ENCODE data around the gene TBKBP1.

The TBKBP1 gene

DNA sequence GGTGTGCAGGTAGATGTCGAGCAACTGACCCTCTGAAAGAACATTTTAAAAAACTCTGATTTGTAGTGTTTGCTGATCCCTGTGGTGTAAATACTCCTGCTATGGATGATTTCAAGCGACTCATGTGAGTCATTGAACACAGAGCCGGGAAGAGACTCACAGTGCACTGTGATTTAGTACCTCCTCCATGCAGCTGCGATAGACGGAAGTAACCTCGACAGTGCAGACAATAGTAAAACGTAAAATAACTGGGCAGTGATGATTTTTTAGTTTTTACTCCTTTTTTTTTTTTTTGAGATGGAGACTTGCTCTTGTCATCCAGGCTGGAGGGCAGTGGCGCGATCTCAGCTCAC lies 47.8 kb downstream of the TBKBP1 start:
- H3K27ac ChIP-seq: no peak overlapping the region
- H3K36me3 ChIP-seq (ENCODE audit: control insufficient read depth, insufficient read depth, low read length): no peaks in the 10 kb centered on the region
- no peak overlapping the region for H3K4me2 ChIP-seq (ENCODE audit: low read length)
- no peak overlapping the region for H2AFZ ChIP-seq
- H3K79me2 ChIP-seq: no peaks in the 10 kb centered on the region
- no peaks in the 10 kb centered on the region for H3K27me3 ChIP-seq (ENCODE audit: control insufficient read depth, insufficient read depth, low read length)
- TF ChIP-seq, protein P1, sequence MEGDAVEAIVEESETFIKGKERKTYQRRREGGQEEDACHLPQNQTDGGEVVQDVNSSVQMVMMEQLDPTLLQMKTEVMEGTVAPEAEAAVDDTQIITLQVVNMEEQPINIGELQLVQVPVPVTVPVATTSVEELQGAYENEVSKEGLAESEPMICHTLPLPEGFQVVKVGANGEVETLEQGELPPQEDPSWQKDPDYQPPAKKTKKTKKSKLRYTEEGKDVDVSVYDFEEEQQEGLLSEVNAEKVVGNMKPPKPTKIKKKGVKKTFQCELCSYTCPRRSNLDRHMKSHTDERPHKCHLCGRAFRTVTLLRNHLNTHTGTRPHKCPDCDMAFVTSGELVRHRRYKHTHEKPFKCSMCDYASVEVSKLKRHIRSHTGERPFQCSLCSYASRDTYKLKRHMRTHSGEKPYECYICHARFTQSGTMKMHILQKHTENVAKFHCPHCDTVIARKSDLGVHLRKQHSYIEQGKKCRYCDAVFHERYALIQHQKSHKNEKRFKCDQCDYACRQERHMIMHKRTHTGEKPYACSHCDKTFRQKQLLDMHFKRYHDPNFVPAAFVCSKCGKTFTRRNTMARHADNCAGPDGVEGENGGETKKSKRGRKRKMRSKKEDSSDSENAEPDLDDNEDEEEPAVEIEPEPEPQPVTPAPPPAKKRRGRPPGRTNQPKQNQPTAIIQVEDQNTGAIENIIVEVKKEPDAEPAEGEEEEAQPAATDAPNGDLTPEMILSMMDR (IDR thresholded peaks at IDR 0.05): no peak
- no peaks in the 10 kb centered on the region for H3K9me3 ChIP-seq (ENCODE audit: control insufficient read depth, low read length)
- H3K9ac ChIP-seq: no peak overlapping the region
- H3K4me3 ChIP-seq (ENCODE audit: low read depth, low read length): no peak overlapping the region
- H3K4me1 ChIP-seq: no peaks in the 10 kb centered on the region

GRCh38 chr17:47742319-47743181 lies 48.6 kb downstream of the TBKBP1 start:
- no peaks in the 10 kb centered on the region for H3K27me3 ChIP-seq (ENCODE audit: control insufficient read depth, insufficient read depth, low read length)

DNA sequence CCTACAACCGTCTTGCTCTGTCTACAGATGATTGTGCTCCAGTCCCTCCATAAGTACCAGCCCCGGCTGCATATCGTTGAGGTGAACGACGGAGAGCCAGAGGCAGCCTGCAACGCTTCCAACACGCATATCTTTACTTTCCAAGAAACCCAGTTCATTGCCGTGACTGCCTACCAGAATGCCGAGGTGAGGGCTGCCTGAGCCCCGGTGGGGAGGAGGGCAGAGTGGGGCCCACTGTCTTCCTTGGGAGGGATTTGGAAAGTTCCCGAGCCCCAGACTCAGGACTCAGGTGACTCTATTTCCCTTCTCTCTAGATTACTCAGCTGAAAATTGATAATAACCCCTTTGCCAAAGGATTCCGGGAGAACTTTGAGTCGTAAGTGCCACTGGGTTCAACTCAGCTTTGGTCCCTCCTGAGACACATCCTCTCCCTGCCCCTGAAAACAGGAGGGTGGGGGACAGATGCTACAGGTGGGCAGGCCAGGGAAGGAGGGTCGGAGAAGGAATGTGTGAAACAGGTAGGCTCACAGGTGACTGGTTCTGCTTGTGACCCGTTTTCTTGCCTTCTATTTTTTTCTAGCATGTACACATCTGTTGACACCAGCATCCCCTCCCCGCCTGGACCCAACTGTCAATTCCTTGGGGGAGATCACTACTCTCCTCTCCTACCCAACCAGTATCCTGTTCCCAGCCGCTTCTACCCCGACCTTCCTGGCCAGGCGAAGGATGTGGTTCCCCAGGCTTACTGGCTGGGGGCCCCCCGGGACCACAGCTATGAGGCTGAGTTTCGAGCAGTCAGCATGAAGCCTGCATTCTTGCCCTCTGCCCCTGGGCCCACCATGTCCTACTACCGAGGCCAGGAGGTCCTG lies 50.4 kb downstream of the TBKBP1 start:
- no peak overlapping the region for H3K4me2 ChIP-seq (ENCODE audit: low read length)
- TF ChIP-seq, protein P1 (IDR thresholded peaks at IDR 0.05): no peak
- no peaks in the 10 kb centered on the region for H3K4me1 ChIP-seq
- H3K79me2 ChIP-seq: no peaks in the 10 kb centered on the region
- no peak overlapping the region for H2AFZ ChIP-seq
- H3K36me3 ChIP-seq (ENCODE audit: control insufficient read depth, insufficient read depth, low read length): no peaks in the 10 kb centered on the region
- no peak overlapping the region for H3K27ac ChIP-seq
- H3K9me3 ChIP-seq (ENCODE audit: control insufficient read depth, low read length): no peaks in the 10 kb centered on the region
- H3K27me3 ChIP-seq (ENCODE audit: control insufficient read depth, insufficient read depth, low read length): no peaks in the 10 kb centered on the region
- H3K4me3 ChIP-seq (ENCODE audit: low read depth, low read length): no peak overlapping the region
- no peak overlapping the region for H3K9ac ChIP-seq

More at GRCh38 chr17:47742319-47743181, 48.6 kb downstream of the TBKBP1 start:
- Histone ChIP-seq H3K9ac (no peak overlapping the region), H3K36me3 (ENCODE audit: control insufficient read depth, insufficient read depth, low read length) (no peaks in the 10 kb centered on the region), H3K9me3 (ENCODE audit: control insufficient read depth, low read length) (no peaks in the 10 kb centered on the region), H2AFZ (no peak overlapping the region), H3K27ac (no peak overlapping the region), H3K79me2 (no peaks in the 10 kb centered on the region), H3K4me2 (ENCODE audit: low read length) (no peak overlapping the region), H3K4me1 (no peaks in the 10 kb centered on the region), H3K4me3 (ENCODE audit: low read depth, low read length) (no peak overlapping the region)
- TF ChIP-seq, protein P1 (IDR thresholded peaks at IDR 0.05): no peak

- Histone ChIP-seq H3K9ac (no peak overlapping the region), H3K36me3 (ENCODE audit: control insufficient read depth, insufficient read depth, low read length) (no peaks in the 10 kb centered on the region), H2AFZ (no peak overlapping the region), H3K27ac (no peak overlapping the region), H3K79me2 (no peaks in the 10 kb centered on the region), H3K4me1 (no peaks in the 10 kb centered on the region), H3K27me3 (ENCODE audit: control insufficient read depth, insufficient read depth, low read length) (no peaks in the 10 kb centered on the region), H3K9me3 (ENCODE audit: control insufficient read depth, low read length) (no peaks in the 10 kb centered on the region), H3K4me3 (ENCODE audit: low read depth, low read length) (no peak overlapping the region), H3K4me2 (ENCODE audit: low read length) (no peak overlapping the region)
- TF ChIP-seq, protein P1 (IDR thresholded peaks at IDR 0.05): no peak
Measured at GRCh38 chr17:47745037-47745380, 51.0 kb downstream of the TBKBP1 start.
